GM18858 (cell line): ENCODE measurements around the gene SFXN1.

Experiments used
- ATAC-seq: cut with Tn5 transposase; IDR thresholded peaks from one replicate; pipeline ENCODE4 v1.9.1; 2021; ENCODE audit not compliant: unreplicated experiment

The SFXN1 gene

GRCh38 chr5:175572886-175573285 lies 94.5 kb downstream of the SFXN1 start:
- no peak for ATAC-seq

- no peak for ATAC-seq
These were observed 95.3 kb downstream of the SFXN1 start for GRCh38 chr5:175573493-175574269.

- no peak for ATAC-seq
These were observed 96.9 kb downstream of the SFXN1 start for GRCh38 chr5:175575301-175575700.

- no peak for ATAC-seq
These were observed 97.7 kb downstream of the SFXN1 start for GRCh38 chr5:175576096-175576495.

- no peak for ATAC-seq
These were observed 98.2 kb downstream of the SFXN1 start for GRCh38 chr5:175576591-175576990.
